GM18520 (cell line): ENCODE data around the gene FBXW2.
"Not testable (repeated sequence)": the region's sequence is repeated elsewhere in the genome, so short reads cannot be mapped to it uniquely, and the experiment has no call there.

ENCODE experiments used
- ATAC-seq: cut with Tn5 transposase; IDR thresholded peaks from one replicate; pipeline ENCODE4 v1.9.1; 2021; ENCODE audit not compliant: unreplicated experiment

Gene FBXW2

DNA sequence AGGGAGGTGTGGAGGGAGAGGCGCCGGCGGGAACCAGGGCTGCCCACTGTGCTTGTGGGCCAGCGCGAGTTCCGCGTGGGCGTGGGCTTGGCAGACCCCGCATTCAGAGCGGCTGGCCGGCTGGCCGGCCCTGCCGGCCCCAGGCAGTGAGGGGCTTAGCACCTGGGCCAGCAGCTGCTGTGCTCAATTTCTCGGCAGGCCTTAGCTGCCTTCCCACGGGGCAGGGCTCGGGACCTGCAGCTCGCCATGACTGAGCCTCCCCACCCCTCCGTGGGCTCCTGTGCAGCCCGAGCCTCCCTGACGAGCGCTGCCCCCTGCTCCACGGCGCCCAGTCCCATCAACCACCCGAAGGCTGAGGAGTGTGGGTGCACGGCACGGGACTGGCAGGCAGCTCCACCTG, 46.9 kb downstream of the FBXW2 start:
- not testable (repeated sequence) for ATAC-seq

- ATAC-seq: no peak
Observed at GRCh38 chr9:120745278-120745677, 47.9 kb downstream of the FBXW2 start.

DNA sequence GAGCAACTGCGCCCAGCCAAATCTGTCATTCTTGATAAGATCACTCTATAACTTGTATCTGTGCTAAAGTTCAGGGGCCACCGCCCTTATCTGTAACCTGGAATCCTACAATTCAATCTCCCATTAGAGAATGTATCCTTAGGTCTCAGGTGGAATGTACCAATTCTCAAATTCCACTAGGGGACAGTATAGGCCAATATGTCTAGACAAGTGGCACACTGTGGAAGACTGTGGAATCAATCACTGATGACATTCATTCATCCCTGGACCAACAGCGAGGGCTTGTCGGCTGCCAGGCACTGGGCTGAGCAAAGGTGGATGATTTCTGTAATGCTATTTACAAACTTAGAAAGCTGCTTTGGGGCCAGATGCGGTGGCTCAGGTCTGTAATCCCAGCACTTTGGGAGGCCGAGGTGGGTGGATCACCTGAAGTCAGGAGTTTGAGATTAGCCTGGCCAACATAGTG, 50.2 kb downstream of the FBXW2 start:
- no peak for ATAC-seq

- no peak for ATAC-seq
Observed at GRCh38 chr9:120741701-120742100, 51.5 kb downstream of the FBXW2 start.

DNA sequence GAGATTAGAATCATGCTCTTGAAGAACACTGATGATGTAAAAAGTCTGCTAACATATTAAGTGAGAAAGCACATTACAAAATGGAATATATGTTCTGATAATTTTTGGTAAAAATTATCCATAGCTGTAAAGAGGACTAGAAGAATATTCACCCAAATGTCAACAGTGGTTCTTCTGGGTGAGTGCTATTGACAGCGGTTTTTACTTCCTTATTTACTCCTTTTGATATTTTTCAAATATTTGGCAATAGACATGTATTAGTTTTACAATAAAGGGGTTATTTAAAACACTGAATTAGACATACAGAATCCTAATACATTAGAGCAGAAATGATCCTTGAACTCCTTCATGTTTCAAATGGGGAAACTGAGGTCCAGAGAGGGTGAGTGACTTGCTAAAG, 52.0 kb downstream of the FBXW2 start:
- ATAC-seq: no peak

GRCh38 chr9:120740132-120740531, 53.1 kb downstream of the FBXW2 start:
- no peak for ATAC-seq

DNA sequence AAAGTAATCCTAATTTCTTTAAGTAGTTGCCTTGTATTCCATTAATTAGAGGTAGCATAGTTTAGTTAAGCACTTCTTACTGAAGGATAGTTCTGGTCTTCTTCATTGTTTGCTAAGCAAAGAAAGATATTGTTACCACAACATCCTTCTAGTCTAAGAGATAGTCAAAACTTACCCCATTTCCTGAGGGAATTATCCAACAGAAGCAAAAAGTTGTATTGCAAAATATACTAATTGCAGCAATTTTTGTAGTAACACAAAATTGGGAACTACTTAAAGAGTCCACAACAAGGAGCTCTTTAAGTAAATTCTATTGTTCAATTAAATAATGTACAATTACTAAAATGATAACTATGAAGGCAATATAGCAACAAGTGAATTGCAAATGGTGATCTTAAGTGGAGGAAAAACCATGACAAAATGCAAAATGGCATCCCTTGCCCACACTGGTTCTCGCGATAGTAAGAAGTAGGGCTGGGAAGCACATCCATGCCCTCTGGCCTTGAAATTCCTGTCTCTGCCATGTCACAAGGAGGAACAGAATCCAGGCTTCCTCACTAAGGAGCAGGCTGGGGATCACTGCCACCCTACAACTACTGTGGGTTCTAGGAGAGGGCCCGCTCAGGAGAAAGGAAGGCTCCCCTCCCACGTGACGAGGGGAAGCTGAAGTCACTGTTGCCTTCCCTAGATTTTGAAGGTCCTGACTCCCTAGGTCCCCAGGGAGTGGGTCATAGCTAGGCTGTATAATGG, 55.6 kb downstream of the FBXW2 start:
- no peak for ATAC-seq

DNA sequence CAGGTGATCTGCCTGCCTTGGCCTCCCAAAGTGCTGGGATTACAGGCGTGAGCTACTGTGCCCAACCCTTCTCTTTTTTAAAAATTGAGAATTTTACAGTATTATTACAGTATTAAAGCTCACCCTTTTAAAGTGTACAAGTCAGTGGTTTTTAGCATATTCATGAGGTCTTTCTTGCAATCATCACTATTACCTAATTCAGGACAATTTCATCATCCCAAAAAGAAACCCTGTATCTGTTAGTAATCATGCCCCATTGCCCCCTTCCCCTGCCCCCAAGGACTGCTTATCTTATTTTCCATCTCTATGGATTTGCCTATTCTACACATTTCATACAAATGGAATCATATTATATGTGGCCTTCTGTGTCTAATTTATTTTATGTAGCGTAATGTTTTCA, 56.3 kb downstream of the FBXW2 start:
- no peak for ATAC-seq

DNA sequence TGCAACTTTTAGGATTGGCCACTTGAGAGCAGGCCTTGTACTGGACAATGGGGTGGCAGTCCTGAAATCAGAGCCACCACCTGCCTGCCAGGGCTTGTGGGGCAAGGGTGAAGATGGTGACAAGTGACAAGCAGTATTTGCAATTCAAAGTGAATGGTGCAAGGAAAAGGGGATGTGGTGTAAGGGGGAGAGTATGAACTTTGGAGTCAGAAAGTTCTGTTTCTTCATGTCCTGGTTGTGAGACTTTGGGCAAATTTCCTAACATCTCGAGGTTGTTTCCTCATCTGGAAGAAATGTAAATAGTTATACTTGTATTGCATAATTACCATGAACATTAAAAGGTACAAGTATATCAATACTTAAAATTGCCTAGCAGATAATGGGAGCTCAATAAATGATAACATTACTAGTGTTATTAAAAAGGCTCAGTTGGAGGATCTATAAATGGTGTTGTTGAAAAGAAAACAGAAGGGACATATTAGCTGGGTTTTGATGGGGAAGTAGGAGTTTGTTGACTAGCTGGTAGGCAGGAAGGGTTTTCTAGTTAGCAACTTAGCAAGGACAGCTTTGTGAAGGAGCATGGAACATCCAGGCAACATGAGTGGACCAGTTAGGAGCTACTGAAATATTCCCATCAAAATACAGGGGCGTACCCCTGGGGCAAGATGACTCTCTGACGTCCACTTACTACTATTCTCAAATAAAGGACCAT, 57.6 kb downstream of the FBXW2 start:
- ATAC-seq: no peak

DNA sequence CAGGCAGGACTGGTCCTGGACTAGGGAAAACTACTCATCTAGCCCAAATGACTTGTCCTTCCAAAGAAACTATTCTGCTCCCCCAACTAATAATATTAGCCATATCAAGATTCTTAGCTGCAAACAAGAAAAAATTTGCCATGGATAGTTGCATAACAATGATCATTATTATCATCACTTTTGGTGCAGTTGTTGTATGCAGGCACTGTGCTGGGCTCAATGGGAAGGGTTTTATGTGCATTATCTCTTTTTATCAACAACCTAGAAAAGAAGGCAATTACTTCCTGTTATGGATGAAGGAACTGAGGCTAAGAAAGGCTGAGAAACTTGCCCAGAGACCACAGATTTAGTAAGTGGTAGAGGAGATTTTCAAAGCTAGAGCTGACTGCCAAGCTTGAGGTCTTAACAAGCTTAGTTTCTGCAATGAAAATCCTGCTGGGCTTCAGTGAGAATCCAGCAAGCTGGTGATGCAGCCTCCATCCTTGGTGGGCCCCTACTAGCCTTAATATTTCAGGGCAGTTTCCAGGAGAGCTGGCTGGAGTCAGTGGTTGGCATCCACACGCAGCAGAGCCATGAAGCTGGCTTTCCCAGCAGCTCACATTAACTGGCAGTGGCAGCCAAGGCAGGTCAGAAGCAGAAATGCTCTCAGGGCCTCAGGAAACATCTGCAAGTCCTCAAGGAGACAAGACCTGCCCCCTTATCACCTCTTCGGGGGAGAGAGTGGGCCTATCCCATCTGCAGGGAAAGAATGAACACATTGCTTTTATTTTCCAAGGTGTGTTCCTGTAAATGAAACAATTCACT, 58.4 kb downstream of the FBXW2 start:
- ATAC-seq: no peak

DNA sequence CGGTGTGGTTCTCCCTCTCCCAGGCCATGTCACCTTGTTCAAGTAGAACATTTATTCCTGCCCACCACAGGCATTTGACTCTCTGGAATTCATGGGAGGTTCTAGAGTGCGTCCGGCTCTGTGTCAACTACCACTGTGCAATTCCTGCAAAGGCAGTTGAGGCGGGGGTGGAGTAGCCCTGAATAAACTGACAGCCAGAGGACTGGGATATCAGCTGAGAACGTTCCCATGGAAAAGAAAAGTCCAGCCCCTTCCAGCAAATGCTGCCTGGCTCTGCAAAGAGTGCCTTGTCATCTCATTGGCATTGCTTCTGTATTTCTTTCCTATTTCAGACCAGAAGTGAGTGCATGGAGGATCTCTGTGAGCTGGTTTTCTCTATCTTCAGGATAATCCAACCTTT, 60.0 kb downstream of the FBXW2 start:
- no peak for ATAC-seq

DNA sequence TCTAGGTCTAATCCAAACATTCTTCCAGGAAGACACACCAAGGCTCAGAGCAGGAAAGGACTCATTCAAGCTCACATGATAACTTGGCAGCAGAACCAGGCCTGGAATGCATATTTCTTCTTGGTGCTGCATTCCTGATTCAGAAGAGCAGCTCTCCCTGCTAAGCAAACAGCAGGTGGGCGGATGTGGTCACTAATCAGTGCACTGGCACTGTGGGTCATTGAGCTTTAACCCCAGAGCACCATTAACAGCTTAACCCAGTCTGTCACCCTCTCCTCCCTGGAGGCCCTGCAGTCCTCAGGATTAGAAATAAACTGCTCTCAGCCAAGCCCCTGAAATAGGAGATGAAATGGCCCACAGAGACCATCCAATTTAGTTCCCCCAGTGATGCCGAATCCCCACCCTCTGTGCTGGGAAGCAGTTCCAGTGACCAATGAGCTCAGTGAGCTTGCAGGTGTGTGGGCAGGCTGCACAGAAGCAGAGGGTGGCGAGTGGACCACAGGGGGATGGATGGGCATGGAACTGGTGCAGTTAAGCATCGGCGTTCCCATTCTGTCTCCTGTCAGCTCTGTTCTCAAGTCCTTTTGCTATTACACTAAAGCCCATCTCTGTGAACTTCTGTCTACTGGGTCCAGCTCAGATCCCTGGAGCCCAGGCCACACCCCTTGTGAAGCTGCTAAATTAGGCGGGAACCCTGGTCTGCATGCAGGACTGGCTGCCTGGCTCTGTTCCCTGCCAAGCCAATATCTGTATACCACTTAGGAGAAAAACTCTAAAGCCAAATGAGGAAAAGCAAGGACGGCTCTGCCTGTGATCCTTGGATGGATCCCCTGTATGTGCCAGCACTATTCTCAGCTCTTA, 62.3 kb downstream of the FBXW2 start:
- ATAC-seq: no peak

DNA sequence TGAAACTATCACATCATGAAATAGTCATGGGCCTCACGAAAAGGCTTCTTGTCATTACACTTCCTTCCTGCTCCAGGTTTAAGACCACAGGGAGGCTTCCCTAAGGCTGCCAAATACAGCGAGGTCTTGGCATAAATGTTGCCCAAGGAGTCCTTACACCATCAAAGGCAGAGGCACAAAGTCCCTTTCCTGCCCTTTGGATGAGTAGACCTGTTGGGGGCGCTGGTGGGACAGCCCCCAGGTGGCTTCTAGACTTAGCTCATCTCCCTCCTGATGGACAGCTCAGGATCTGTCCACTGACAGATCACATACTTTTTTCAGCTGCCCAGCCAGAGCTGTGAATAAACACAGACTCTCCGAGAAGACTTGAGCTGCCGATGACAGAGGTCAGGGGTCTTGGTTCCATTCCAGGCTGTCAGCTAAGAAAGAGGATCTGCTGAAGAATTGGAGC, 63.4 kb downstream of the FBXW2 start:
- no peak for ATAC-seq

- ATAC-seq: no peak
Observed at GRCh38 chr9:120726484-120726883, 66.7 kb downstream of the FBXW2 start.

DNA sequence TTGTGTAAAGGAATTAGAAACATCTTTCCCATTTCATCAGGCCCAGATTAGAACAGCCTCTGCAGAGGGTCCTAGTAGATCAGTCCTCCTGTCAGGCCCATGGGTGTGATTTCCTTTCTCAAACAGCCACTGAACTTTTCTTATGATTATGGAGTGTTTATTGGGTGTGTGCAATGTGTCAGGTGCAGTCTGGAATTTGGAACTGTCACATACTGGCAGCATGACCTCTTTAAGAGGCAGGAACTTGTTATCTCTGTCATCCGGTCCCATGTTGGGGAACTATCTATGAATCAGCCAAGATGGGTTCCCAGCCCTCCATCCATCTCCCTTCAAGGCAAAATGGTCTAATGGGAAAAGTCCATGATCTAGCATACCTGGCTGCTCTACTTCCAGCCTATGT, 67.3 kb downstream of the FBXW2 start:
- no peak for ATAC-seq

GRCh38 chr9:120724757-120725400, 68.3 kb downstream of the FBXW2 start:
- ATAC-seq: no peak

- ATAC-seq: no peak
Observed at GRCh38 chr9:120723565-120723964, 69.7 kb downstream of the FBXW2 start.

DNA sequence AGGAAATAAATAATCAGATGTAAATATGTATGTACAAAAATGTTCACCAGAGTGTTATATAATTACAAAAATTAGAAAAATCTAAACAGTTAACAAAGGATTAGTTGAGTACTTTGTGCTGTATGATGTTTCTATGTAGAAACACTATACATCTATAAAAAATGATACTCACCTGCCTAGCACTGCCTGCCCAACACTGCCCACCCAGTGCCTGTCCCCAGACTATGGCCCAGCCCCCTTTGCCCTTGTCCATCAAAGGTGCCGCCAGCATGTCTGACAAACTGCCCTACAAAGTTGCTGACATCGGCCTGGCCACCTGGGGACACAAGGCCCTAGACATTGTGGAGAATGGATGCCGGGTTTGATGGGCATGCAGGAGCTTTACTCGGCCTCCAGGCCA, 72.8 kb downstream of the FBXW2 start:
- ATAC-seq: no peak

GRCh38 chr9:120718316-120718715, 74.9 kb downstream of the FBXW2 start:
- no peak for ATAC-seq

DNA sequence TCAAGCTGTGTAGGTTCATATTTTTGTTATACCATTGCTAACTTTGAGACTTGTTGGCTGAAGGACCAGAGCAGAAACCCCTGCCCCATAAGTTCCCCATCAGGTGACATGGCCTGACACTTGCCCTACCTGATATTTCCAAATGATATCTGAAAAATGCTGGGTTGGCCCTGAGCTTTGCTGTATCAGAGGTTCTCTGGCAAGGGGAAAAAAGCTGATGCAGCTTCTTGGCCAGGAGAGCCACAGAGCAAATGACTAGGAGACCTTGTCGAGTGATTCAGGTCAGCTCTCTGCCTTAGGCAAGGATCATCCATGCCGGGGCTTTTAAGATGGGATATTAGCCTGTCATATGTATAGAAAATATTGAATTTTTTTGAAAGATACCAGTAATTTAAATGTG, 76.0 kb downstream of the FBXW2 start:
- no peak for ATAC-seq
